Measurements from ENCODE around the gene SLX4IP.

DNA sequence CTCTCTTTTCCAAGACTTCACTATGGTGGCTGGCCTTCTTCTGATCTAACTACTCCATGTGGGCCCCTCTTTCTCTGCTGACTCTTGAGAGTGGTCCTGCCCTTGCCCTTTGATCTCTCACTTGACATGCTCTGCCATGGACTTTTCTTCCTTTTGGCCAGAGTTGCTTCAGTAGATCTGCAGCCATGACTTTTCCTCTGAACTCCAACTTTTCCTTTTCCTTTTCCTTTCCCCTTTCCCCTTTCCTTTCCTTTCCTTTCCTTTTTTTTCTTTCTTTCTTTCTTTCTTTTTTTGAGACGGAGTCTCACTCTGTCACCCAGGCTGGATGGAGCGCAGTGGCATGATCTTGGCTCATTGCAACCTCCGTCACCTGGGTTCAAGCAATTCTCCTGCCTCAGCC is 150.2 kb downstream of the SLX4IP start:
- TF ChIP-seq, protein P1, sequence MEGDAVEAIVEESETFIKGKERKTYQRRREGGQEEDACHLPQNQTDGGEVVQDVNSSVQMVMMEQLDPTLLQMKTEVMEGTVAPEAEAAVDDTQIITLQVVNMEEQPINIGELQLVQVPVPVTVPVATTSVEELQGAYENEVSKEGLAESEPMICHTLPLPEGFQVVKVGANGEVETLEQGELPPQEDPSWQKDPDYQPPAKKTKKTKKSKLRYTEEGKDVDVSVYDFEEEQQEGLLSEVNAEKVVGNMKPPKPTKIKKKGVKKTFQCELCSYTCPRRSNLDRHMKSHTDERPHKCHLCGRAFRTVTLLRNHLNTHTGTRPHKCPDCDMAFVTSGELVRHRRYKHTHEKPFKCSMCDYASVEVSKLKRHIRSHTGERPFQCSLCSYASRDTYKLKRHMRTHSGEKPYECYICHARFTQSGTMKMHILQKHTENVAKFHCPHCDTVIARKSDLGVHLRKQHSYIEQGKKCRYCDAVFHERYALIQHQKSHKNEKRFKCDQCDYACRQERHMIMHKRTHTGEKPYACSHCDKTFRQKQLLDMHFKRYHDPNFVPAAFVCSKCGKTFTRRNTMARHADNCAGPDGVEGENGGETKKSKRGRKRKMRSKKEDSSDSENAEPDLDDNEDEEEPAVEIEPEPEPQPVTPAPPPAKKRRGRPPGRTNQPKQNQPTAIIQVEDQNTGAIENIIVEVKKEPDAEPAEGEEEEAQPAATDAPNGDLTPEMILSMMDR (IDR thresholded peaks at IDR 0.05) = no peak
- no peak for TF ChIP-seq POLR2A (IDR thresholded peaks at IDR 0.05)

All from esophagus squamous epithelium (tissue), 4 donors.